ENCODE results near the gene DNAJC2.
A peak's percentile ranks its signal among the peaks of the same experiment; 100 is the strongest.

The DNAJC2 gene

GRCh38 chr7:103346396-103346795 lies 1.8 kb upstream of the DNAJC2 start:
- TF ChIP-seq FOXP2 (optimal IDR thresholded peaks at IDR 0.05; ENCODE audit: borderline replicate concordance, extremely low read depth, extremely low read length, insufficient read depth) (no peak), POLR2AphosphoS5 (IDR thresholded peaks at IDR 0.05; ENCODE audit: low read depth, low read length) (no peak), TAF1 (IDR thresholded peaks at IDR 0.05; ENCODE audit: borderline replicate concordance, insufficient read depth, low read length) (no peak), SIN3A (IDR thresholded peaks at IDR 0.05; ENCODE audit: borderline replicate concordance, insufficient read depth, low read length) (no peak), REST (IDR thresholded peaks at IDR 0.05; ENCODE audit: insufficient read depth in 1 of 2, low read depth in 2 of 2, low read length in 2 of 2) (no peak)

GRCh38 chr7:103343758-103344452 lies 662 bp downstream of the DNAJC2 start:
- TF ChIP-seq SIN3A (IDR thresholded peaks at IDR 0.05; ENCODE audit: borderline replicate concordance, insufficient read depth, low read length) (0 out of 2 replicates have a peak, but pooled peaks have one; percentile 44), TAF1 (IDR thresholded peaks at IDR 0.05; ENCODE audit: borderline replicate concordance, insufficient read depth, low read length) (no peak)

- no peak for TF ChIP-seq SIN3A (IDR thresholded peaks at IDR 0.05; ENCODE audit: borderline replicate concordance, insufficient read depth, low read length)
- TF ChIP-seq FOXP2 (optimal IDR thresholded peaks at IDR 0.05; ENCODE audit: borderline replicate concordance, extremely low read depth, extremely low read length, insufficient read depth), result no peak
- TF ChIP-seq POLR2AphosphoS5 (IDR thresholded peaks at IDR 0.05; ENCODE audit: low read depth, low read length), result no peak
- TF ChIP-seq TAF1 (IDR thresholded peaks at IDR 0.05; ENCODE audit: borderline replicate concordance, insufficient read depth, low read length), result no peak
- TF ChIP-seq REST (IDR thresholded peaks at IDR 0.05; ENCODE audit: insufficient read depth in 1 of 2, low read depth in 2 of 2, low read length in 2 of 2), result no peak
These were observed 1.2 kb downstream of the DNAJC2 start for GRCh38 chr7:103343332-103343731.

- TF ChIP-seq REST (IDR thresholded peaks at IDR 0.05; ENCODE audit: insufficient read depth in 1 of 2, low read depth in 2 of 2, low read length in 2 of 2) (no peak), FOXP2 (optimal IDR thresholded peaks at IDR 0.05; ENCODE audit: borderline replicate concordance, extremely low read depth, extremely low read length, insufficient read depth) (no peak), SIN3A (IDR thresholded peaks at IDR 0.05; ENCODE audit: borderline replicate concordance, insufficient read depth, low read length) (no peak), TAF1 (IDR thresholded peaks at IDR 0.05; ENCODE audit: borderline replicate concordance, insufficient read depth, low read length) (no peak), POLR2AphosphoS5 (IDR thresholded peaks at IDR 0.05; ENCODE audit: low read depth, low read length) (no peak)
These were observed 3.1 kb downstream of the DNAJC2 start for GRCh38 chr7:103341466-103341865.

GRCh38 chr7:103338864-103339263 lies 5.7 kb downstream of the DNAJC2 start:
- TF ChIP-seq REST (IDR thresholded peaks at IDR 0.05; ENCODE audit: insufficient read depth in 1 of 2, low read depth in 2 of 2, low read length in 2 of 2), result no peak
- TF ChIP-seq TAF1 (IDR thresholded peaks at IDR 0.05; ENCODE audit: borderline replicate concordance, insufficient read depth, low read length), result no peak
- no peak for TF ChIP-seq SIN3A (IDR thresholded peaks at IDR 0.05; ENCODE audit: borderline replicate concordance, insufficient read depth, low read length)
- no peak for TF ChIP-seq POLR2AphosphoS5 (IDR thresholded peaks at IDR 0.05; ENCODE audit: low read depth, low read length)
- TF ChIP-seq FOXP2 (optimal IDR thresholded peaks at IDR 0.05; ENCODE audit: borderline replicate concordance, extremely low read depth, extremely low read length, insufficient read depth), result no peak
